GM12874 (cell line): ENCODE measurements around the gene BMERB1.

Experiments used
- CTCF ChIP-seq: IDR thresholded peaks from 2 replicates; pipeline ENCODE4 v1.5.1; 2011; ENCODE audit warnings: low read depth, mild to moderate bottlenecking, control low read depth, low read length, moderate library complexity; ENCODE audit not compliant: insufficient read depth

The BMERB1 gene

GRCh38 chr16:15575293-15576049 is 141.1 kb downstream of the BMERB1 start:
- no peak for TF ChIP-seq CTCF

- no peak for TF ChIP-seq CTCF
Observed at GRCh38 chr16:15576960-15577958, 142.9 kb downstream of the BMERB1 start.

GRCh38 chr16:15578824-15579223 is 144.4 kb downstream of the BMERB1 start:
- no peak for TF ChIP-seq CTCF

- TF ChIP-seq CTCF = no peak
Observed at GRCh38 chr16:15581127-15581815, 146.9 kb downstream of the BMERB1 start.

- TF ChIP-seq CTCF = no peak
Observed at GRCh38 chr16:15583526-15583925, 149.1 kb downstream of the BMERB1 start.

GRCh38 chr16:15585956-15586355 is 151.6 kb downstream of the BMERB1 start:
- TF ChIP-seq CTCF = no peak

- TF ChIP-seq CTCF = no peak
Observed at GRCh38 chr16:15586716-15587115, 152.3 kb downstream of the BMERB1 start.
